ENCODE measurements around the gene ZNF430.

DNA sequence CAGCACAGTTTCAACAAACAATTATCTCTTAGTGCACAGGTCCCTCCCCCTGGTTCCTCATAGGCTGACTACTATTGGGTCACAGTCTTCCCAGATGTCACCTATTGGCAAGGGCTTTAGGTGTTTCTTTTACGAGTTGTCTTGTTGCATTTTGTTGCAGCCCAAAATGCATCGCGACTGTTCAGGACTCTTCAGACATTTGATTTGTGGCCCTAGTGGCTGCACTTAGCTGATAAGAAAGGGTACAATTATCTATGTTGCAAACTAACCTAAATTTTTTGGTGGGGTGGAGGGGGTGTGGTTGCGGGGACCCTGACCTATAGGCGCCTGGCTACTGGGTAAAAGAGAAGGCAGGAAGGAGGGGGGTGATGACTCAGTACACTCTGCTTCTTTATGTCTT lies 32.4 kb downstream of the ZNF430 start:
- TF ChIP-seq, protein P1, sequence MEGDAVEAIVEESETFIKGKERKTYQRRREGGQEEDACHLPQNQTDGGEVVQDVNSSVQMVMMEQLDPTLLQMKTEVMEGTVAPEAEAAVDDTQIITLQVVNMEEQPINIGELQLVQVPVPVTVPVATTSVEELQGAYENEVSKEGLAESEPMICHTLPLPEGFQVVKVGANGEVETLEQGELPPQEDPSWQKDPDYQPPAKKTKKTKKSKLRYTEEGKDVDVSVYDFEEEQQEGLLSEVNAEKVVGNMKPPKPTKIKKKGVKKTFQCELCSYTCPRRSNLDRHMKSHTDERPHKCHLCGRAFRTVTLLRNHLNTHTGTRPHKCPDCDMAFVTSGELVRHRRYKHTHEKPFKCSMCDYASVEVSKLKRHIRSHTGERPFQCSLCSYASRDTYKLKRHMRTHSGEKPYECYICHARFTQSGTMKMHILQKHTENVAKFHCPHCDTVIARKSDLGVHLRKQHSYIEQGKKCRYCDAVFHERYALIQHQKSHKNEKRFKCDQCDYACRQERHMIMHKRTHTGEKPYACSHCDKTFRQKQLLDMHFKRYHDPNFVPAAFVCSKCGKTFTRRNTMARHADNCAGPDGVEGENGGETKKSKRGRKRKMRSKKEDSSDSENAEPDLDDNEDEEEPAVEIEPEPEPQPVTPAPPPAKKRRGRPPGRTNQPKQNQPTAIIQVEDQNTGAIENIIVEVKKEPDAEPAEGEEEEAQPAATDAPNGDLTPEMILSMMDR (IDR thresholded peaks at IDR 0.05; ENCODE audit: low read depth, low read length, poor library complexity, severe bottlenecking), result no peak
- TF ChIP-seq EZH2phosphoT487 (IDR thresholded peaks at IDR 0.05; ENCODE audit: borderline replicate concordance, low read length), result no peak
